NT2/D1 (cell line): Measurements from ENCODE around the gene MSMP.

ENCODE experiments used
- DNase-seq: peaks from one replicate; pipeline ENCODE4 v3.0.0-alpha.2; 2011; ENCODE audit warnings: low read depth, low spot score
- H3K27me3 ChIP-seq: 2 replicates; pipeline ENCODE4 v1.6.0; 2011; ENCODE audit warnings: mild to moderate bottlenecking; ENCODE audit not compliant: insufficient read length, insufficient read depth
- H3K36me3 ChIP-seq: 2 replicates; pipeline ENCODE4 v1.6.1; 2011; ENCODE audit warnings: mild to moderate bottlenecking, low read length, mixed read lengths; ENCODE audit not compliant: insufficient read depth, insufficient read length
- H3K4me1 ChIP-seq: 2 replicates; pipeline ENCODE4 v1.5.1; 2011; ENCODE audit not compliant: insufficient read depth, insufficient read length
- H3K4me3 ChIP-seq: 2 replicates; pipeline ENCODE4 v1.5.1; 2011; ENCODE audit warnings: low read depth; ENCODE audit not compliant: insufficient read length
- H3K9ac ChIP-seq: 2 replicates; pipeline ENCODE4 v1.6.0; 2011; ENCODE audit warnings: low read depth; ENCODE audit not compliant: insufficient read length
- H3K9me3 ChIP-seq: 2 replicates; pipeline ENCODE4 v1.5.1; 2011; ENCODE audit warnings: mild to moderate bottlenecking, low read length; ENCODE audit not compliant: insufficient read depth
- SUZ12 ChIP-seq: IDR thresholded peaks from 2 replicates; pipeline ENCODE4 v1.6.1; 2011; ENCODE audit not compliant: insufficient read length, insufficient read depth; ENCODE audit errors: extremely low read depth
- YY1 ChIP-seq: IDR thresholded peaks from 2 replicates; pipeline ENCODE4 v1.6.1; 2011; ENCODE audit not compliant: insufficient read length, insufficient read depth
- ZNF274 ChIP-seq: IDR thresholded peaks from 2 replicates; pipeline ENCODE4 v1.6.1; 2011; ENCODE audit warnings: mild to moderate bottlenecking, low read depth, low read length

Gene MSMP

DNA sequence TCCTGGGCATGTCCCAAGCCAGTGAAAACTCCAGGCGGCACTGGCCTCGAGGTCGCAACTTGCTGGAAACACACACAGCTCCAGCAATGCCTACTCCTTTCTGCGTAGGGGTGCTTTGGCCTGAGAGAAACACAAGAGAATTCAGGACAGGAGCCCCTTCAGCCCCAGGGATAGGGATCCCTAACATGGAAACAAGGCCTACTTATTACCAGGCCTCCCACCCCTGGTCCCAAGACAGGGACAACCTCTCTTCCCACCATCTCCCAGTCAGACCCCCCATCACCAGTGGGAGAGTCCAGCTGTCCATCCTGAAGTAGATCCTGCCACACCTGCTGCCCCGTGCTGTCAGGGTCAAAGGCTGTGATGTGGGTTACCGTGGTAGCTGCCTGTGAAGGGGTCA lies 13.8 kb downstream of the MSMP start:
- Histone ChIP-seq H3K36me3 (peaks cover 97% of the 10 kb centered on the region), H3K4me1 (peaks cover 13% of the 10 kb centered on the region), H3K9me3 (no peaks in the 10 kb centered on the region), H3K9ac (no peak overlapping the region), H3K4me3 (no peak overlapping the region), H3K27me3 (no peaks in the 10 kb centered on the region)
- DNase-seq = no peak
- TF ChIP-seq SUZ12 (no peak), YY1 (no peak), ZNF274 (no peak)

DNA sequence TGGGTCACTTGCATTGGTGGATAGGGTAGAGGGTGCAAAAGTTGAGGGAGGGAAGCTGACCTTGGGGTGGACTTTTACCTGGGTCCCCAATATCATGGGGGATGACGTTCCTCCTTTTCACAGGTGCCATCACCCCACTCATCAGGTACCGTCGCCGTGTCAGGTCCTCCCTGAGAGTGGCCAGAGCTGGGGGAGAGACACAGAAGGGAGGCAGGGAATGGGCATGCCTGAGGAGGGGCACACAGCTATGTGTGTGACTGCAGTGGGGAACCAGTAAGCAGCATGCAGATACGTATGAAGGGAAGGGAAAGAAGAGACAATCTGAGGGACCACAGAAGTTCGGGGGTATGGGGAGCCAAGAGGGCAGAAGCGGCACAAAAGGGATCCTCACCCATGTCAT lies 15.2 kb downstream of the MSMP start:
- H3K36me3 ChIP-seq = peaks cover 96% of the 10 kb centered on the region
- H3K4me1 ChIP-seq = peaks cover 10% of the 10 kb centered on the region
- H3K4me3 ChIP-seq = no peak overlapping the region
- H3K27me3 ChIP-seq = no peaks in the 10 kb centered on the region
- no peaks in the 10 kb centered on the region for H3K9me3 ChIP-seq
- H3K9ac ChIP-seq = no peak overlapping the region
- TF ChIP-seq SUZ12 = no peak
- TF ChIP-seq ZNF274 = no peak
- no peak for TF ChIP-seq YY1
- no peak for DNase-seq

GRCh38 chr9:35738186-35738585 lies 15.9 kb downstream of the MSMP start:
- peaks cover 94% of the 10 kb centered on the region for H3K36me3 ChIP-seq
- no peaks in the 10 kb centered on the region for H3K9me3 ChIP-seq
- H3K4me3 ChIP-seq = no peak overlapping the region
- H3K4me1 ChIP-seq = peaks cover 10% of the 10 kb centered on the region
- H3K9ac ChIP-seq = no peak overlapping the region
- no peaks in the 10 kb centered on the region for H3K27me3 ChIP-seq
- TF ChIP-seq YY1 (no peak), SUZ12 (no peak), ZNF274 (no peak)
- no peak for DNase-seq

- no peaks in the 10 kb centered on the region for H3K27me3 ChIP-seq
- no peak for TF ChIP-seq ZNF274
- TF ChIP-seq SUZ12 = no peak
- no peak for TF ChIP-seq YY1
- H3K9me3 ChIP-seq = no peaks in the 10 kb centered on the region
- no peak overlapping the region for H3K4me3 ChIP-seq
- peaks cover 83% of the 10 kb centered on the region for H3K36me3 ChIP-seq
- DNase-seq = no peak
- H3K9ac ChIP-seq = no peak overlapping the region
- peaks cover 10% of the 10 kb centered on the region for H3K4me1 ChIP-seq
These were observed 16.9 kb downstream of the MSMP start for GRCh38 chr9:35737143-35737542.

GRCh38 chr9:35736201-35736633 lies 17.9 kb downstream of the MSMP start:
- Histone ChIP-seq H3K4me3 (no peak overlapping the region), H3K36me3 (peaks cover 75% of the 10 kb centered on the region), H3K9ac (no peak overlapping the region), H3K9me3 (no peaks in the 10 kb centered on the region), H3K4me1 (peaks cover 10% of the 10 kb centered on the region), H3K27me3 (no peaks in the 10 kb centered on the region)
- TF ChIP-seq YY1 (no peak), ZNF274 (no peak), SUZ12 (no peak)
- peak; percentile 76 for DNase-seq

DNA sequence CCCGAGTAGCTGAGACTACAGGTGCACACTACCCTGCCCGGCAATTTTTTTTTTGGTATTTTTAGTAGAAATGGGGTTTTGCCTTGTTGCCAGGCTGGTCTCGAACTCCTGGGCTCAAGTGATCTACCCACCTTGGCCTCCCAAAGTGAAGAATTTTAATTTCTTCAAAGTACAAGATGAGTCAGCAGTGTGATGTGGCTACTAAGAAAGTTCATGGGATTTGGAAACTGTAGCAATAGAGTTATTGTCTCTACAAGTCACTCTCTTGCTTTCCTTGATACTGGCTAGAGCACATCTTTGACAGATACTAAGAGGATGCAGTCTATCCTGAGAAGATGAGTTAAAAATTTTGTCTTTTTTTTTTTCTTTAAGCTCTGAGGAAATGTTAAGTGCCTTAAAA lies 20.0 kb downstream of the MSMP start:
- no peak overlapping the region for H3K4me3 ChIP-seq
- H3K9me3 ChIP-seq = no peaks in the 10 kb centered on the region
- H3K27me3 ChIP-seq = no peaks in the 10 kb centered on the region
- TF ChIP-seq YY1 (no peak), ZNF274 (no peak), SUZ12 (no peak)
- peaks cover 54% of the 10 kb centered on the region for H3K36me3 ChIP-seq
- H3K9ac ChIP-seq = no peak overlapping the region
- DNase-seq = no peak
- peaks cover 10% of the 10 kb centered on the region for H3K4me1 ChIP-seq

DNA sequence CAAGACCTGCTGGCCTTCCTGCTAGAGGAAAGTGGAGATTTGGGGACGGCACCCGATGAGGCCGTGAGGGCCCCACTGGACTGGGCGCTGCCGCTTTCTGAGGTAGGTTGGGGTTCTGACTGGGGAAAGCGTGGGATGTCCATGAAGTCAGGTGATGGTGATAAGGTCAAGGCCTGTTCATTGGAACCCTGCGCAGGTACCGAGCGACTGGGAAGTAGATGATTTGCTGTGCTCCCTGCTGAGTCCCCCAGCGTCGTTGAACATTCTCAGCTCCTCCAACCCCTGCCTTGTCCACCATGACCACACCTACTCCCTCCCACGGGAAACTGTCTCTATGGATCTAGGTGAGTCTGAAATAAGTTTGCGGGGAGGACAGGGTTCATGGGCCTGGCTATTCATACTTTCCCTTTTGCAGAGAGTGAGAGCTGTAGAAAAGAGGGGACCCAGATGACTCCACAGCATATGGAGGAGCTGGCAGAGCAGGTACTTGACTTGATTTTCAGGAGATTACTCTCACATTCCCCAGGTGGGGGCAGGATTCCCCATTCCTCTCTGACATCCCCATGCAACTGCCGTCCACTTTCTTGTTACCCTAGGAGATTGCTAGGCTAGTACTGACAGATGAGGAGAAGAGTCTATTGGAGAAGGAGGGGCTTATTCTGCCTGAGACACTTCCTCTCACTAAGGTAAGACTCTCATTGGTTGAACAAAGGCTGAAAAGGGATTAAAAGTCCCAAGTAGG lies 21.1 kb downstream of the MSMP start:
- H3K27me3 ChIP-seq = no peaks in the 10 kb centered on the region
- no peak for TF ChIP-seq ZNF274
- no peak for TF ChIP-seq SUZ12
- no peak for TF ChIP-seq YY1
- peak; percentile 69 for DNase-seq
- H3K4me1 ChIP-seq = peaks cover 10% of the 10 kb centered on the region
- H3K4me3 ChIP-seq = peak overlapping the region; percentile 92
- H3K9me3 ChIP-seq = no peaks in the 10 kb centered on the region
- peak overlapping the region; percentile 92 for H3K9ac ChIP-seq
- H3K36me3 ChIP-seq = peaks cover 43% of the 10 kb centered on the region
